Osteocyte (in vitro differentiated cells): ENCODE measurements around the gene GPC3. TPM values are rescaled to one million over a fixed set of nuclear protein-coding genes. Genes with fewer than 3 reads are reported as not detected.
"Not testable (repeated sequence)": the region's sequence is repeated elsewhere in the genome, so short reads cannot be mapped to it uniquely, and the experiment has no call there.

ENCODE experiments used
- DNase-seq: peaks from one replicate; pipeline ENCODE4 v3.0.0; 2021; ENCODE audit warnings: mixed read lengths; ENCODE audit not compliant: unreplicated experiment; ENCODE audit errors: extremely low spot score
- H3K27ac Mint-ChIP-seq: one replicate; pipeline ENCODE4 v1.8.0; 2021; ENCODE audit warnings: mild to moderate bottlenecking, mixed read lengths; ENCODE audit not compliant: unreplicated experiment
- H3K27me3 Mint-ChIP-seq: one replicate; pipeline ENCODE4 v1.8.0; 2021; ENCODE audit warnings: mixed read lengths; ENCODE audit not compliant: unreplicated experiment
- H3K36me3 Mint-ChIP-seq: one replicate; pipeline ENCODE4 v1.8.0; 2021; ENCODE audit warnings: mixed read lengths; ENCODE audit not compliant: unreplicated experiment
- H3K4me1 Mint-ChIP-seq: one replicate; pipeline ENCODE4 v1.8.0; 2021; ENCODE audit warnings: mixed read lengths; ENCODE audit not compliant: unreplicated experiment
- H3K4me3 Mint-ChIP-seq: one replicate; pipeline ENCODE4 v1.8.0; 2021; ENCODE audit warnings: mild to moderate bottlenecking, moderate library complexity, mixed read lengths; ENCODE audit not compliant: unreplicated experiment
- H3K9me3 Mint-ChIP-seq: one replicate; pipeline ENCODE4 v1.8.0; 2021; ENCODE audit warnings: mixed read lengths; ENCODE audit not compliant: unreplicated experiment
- CTCF ChIP-seq: fragments of 200-600 bp; sonication (generic); IDR thresholded peaks from 2 replicates; pipeline ENCODE4 v1.5.0; 2021; ENCODE audit warnings: antibody characterized with exemption, mild to moderate bottlenecking, moderate library complexity
- total RNA-seq: library from RNA; stranded (reverse); gene quantifications from 2 replicates; pipeline ENCODE4 v1.2.1, GENCODE V29; 2021

Gene GPC3
- total RNA-seq, 1 donor from 2014 or later = 19.6 TPM

- Mint-ChIP-seq H3K4me3 (no peak overlapping the region), H3K9me3 (no peaks in the 10 kb centered on the region), H3K27me3 (no peaks in the 10 kb centered on the region), H3K27ac (no peak overlapping the region), H3K4me1 (no peaks in the 10 kb centered on the region), H3K36me3 (no peaks in the 10 kb centered on the region)
- DNase-seq = no peak
- peak; percentile 66 for TF ChIP-seq CTCF
These were observed 209.3 kb downstream of the GPC3 start for GRCh38 chrX:133776072-133776471.

GRCh38 chrX:133774807-133775206 lies 210.6 kb downstream of the GPC3 start:
- no peaks in the 10 kb centered on the region for H3K36me3 Mint-ChIP-seq
- H3K27ac Mint-ChIP-seq = no peak overlapping the region
- no peaks in the 10 kb centered on the region for H3K4me1 Mint-ChIP-seq
- no peak overlapping the region for H3K4me3 Mint-ChIP-seq
- H3K27me3 Mint-ChIP-seq = no peaks in the 10 kb centered on the region
- no peak for TF ChIP-seq CTCF
- no peak for DNase-seq
- H3K9me3 Mint-ChIP-seq = no peaks in the 10 kb centered on the region

- Mint-ChIP-seq H3K4me1 (no peaks in the 10 kb centered on the region), H3K36me3 (no peaks in the 10 kb centered on the region), H3K27me3 (no peaks in the 10 kb centered on the region), H3K9me3 (no peaks in the 10 kb centered on the region), H3K4me3 (no peak overlapping the region), H3K27ac (no peak overlapping the region)
- DNase-seq = no peak
- TF ChIP-seq CTCF = no peak
These were observed 214.2 kb downstream of the GPC3 start for GRCh38 chrX:133771086-133771646.

GRCh38 chrX:133762976-133763548 lies 222.3 kb downstream of the GPC3 start:
- not testable (repeated sequence) for H3K9me3 Mint-ChIP-seq, DNase-seq, H3K27ac Mint-ChIP-seq, H3K4me3 Mint-ChIP-seq, H3K4me1 Mint-ChIP-seq, H3K36me3 Mint-ChIP-seq, H3K27me3 Mint-ChIP-seq

GRCh38 chrX:133754657-133755056 lies 230.7 kb downstream of the GPC3 start:
- Mint-ChIP-seq H3K36me3 (no peaks in the 10 kb centered on the region), H3K4me1 (peaks cover 5% of the 10 kb centered on the region), H3K4me3 (no peak overlapping the region), H3K9me3 (no peaks in the 10 kb centered on the region), H3K27me3 (no peaks in the 10 kb centered on the region), H3K27ac (no peak overlapping the region)
- TF ChIP-seq CTCF = no peak
- no peak for DNase-seq
